HG02852 (cell line): ENCODE measurements around the gene CYP2B6.
"Not testable (repeated sequence)": the region's sequence is repeated elsewhere in the genome, so short reads cannot be mapped to it uniquely, and the experiment has no call there.

Source experiments
- ATAC-seq: cut with Tn5 transposase; IDR thresholded peaks from one replicate; pipeline ENCODE4 v1.9.1; 2021; ENCODE audit warnings: mild to moderate bottlenecking, moderate library complexity; ENCODE audit not compliant: unreplicated experiment

CYP2B6 gene

DNA sequence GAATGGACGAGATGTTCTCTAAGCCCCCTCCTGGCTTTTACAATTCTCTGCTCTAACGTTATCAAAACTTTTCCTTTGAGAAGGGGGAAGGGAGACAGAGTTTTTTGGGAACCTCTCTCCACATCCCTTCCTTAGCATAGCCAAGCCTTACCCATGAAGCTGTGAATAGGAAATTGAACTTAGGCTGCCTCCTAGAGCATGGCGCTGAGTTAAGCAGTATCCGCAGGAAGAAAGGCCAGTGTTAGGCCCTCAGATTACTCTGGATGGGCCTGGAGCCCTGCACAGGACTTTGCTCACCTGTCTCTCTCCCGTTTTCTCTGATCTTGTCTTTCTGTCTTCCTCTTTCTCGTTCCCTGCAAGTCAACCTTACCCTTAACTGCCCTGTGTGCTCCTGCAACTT, 39.6 kb downstream of the CYP2B6 start:
- ATAC-seq: no peak

DNA sequence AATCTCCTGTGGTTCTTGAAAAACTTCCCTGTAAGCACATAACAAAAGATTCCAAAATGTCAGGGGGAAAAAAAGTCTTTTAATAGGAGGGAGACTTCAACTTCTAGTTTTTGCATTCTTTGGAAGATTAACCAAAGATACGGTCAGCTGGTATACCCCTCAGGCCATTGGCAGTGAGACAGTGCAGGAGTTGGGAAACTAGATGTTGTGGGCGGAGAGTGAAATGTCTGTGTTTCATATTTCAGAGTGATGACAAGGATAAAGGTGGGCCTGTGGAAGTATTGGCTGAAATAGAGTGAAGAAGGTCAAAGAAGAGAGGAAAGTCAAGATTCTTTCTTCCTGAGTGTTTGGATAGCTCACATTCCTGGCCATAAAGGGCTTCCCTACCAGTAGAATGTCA, 40.8 kb downstream of the CYP2B6 start:
- ATAC-seq: no peak

GRCh38 chr19:41033324-41033723, 42.2 kb downstream of the CYP2B6 start:
- ATAC-seq: not testable (repeated sequence)

GRCh38 chr19:41039806-41040205, 48.7 kb downstream of the CYP2B6 start:
- no peak for ATAC-seq

DNA sequence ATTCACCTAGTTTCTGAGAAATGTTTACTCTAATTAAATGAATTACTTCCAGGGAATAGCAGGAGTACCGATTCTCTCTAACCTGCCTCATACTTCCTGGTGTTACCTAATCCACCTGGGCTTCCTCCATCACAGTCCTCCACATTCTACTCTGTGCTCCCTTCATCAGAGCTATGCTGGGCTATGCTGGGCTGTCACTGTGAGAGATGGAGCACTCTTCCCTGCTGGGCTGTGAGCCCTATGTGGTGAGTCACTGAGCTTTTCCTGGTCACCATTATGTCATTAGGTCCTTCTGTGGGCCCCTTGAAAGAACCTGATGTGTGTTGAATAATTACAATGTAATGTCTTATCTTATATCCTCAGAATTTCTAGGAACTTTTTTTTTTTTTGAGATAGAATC, 54.0 kb downstream of the CYP2B6 start:
- ATAC-seq: not testable (repeated sequence)

- no peak for ATAC-seq
These were observed 59.3 kb downstream of the CYP2B6 start for GRCh38 chr19:41050426-41050825.

- not testable (repeated sequence) for ATAC-seq
These were observed 61.1 kb downstream of the CYP2B6 start for GRCh38 chr19:41052162-41052561.

DNA sequence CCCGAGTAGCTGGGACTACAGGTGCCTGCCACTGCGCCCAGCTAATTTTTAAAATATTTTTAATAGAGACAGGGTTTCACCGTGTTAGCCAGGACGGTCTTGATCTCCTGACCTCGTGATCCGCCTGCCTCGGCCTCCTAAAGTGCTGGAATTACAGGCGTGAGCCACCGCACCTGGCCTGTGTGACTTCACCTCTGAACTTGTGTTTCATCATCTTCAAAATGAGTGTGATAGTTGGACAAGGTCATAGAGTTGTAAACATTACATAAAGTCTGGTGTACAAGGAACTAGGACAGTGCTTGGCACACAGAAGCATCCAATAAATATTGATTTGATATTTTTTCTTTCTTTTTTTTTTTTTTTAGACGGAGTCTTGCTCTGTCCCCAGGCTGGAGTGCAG, 62.2 kb downstream of the CYP2B6 start:
- not testable (repeated sequence) for ATAC-seq

DNA sequence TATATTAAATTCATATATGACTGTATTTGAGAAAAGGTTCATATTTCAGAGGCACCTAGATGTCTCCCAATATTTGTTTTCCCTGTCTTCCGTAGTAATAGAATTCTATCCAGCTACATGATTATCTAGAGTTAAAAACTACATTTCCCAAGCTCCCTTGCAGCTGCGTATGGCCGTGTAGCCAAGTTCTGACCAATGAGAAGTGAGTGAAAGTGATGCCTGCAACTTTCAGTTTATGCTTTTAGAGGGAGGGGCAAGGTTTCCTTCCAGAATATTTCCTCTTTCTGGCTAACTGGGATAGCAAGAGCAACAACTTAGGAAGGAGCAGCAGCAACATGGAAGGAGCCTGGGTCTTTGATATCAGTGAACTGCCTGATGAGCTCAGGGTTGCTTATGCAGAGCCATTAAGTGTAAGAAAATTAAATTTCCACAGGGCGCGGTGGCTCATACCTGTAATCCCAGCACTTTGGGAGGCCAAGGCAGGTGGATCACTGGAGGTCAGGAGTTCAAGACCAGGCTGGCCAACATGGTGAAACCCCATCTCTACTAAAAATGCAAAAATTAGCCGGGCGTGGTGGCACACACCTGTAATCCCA, 74.0 kb downstream of the CYP2B6 start:
- no peak for ATAC-seq
